NCI-H1930 (cell line): Measurements from ENCODE around the gene SPAG6.
A peak's percentile ranks its signal among the peaks of the same experiment; 100 is the strongest.

Source experiments
- DNase-seq, 2 experiments: peaks; one replicate each; lab custom pipeline; 2025; lab: John Stamatoyannopoulos, UW

The SPAG6 gene

GRCh38 chr10:22321924-22322640, 23.2 kb upstream of the SPAG6 start:
- DNase-seq, result no peak

- no peak for DNase-seq
These were observed 22.6 kb upstream of the SPAG6 start for GRCh38 chr10:22322641-22323160.

GRCh38 chr10:22323538-22324305, 21.6 kb upstream of the SPAG6 start:
- DNase-seq, result no peak

- DNase-seq, result no peak
These were observed 20.9 kb upstream of the SPAG6 start for GRCh38 chr10:22324413-22324812.

GRCh38 chr10:22324893-22325271, 20.4 kb upstream of the SPAG6 start:
- DNase-seq, result no peak

- DNase-seq, result peak in 1 of 2 experiments; percentile 4
These were observed 19.8 kb upstream of the SPAG6 start for GRCh38 chr10:22325272-22326144.

- no peak for DNase-seq
These were observed 19.1 kb upstream of the SPAG6 start for GRCh38 chr10:22326145-22326702.

- no peak for DNase-seq
These were observed 16.1 kb upstream of the SPAG6 start for GRCh38 chr10:22329150-22329549.

GRCh38 chr10:22332116-22332692, 13.1 kb upstream of the SPAG6 start:
- no peak for DNase-seq

GRCh38 chr10:22333167-22333974, 11.9 kb upstream of the SPAG6 start:
- DNase-seq, result no peak

- DNase-seq, result no peak
These were observed 11.4 kb upstream of the SPAG6 start for GRCh38 chr10:22333975-22334282.

- DNase-seq, result no peak
These were observed 10.7 kb upstream of the SPAG6 start for GRCh38 chr10:22334414-22335172.

- no peak for DNase-seq
These were observed 9.9 kb upstream of the SPAG6 start for GRCh38 chr10:22335173-22335933.

- no peak for DNase-seq
These were observed 7.0 kb upstream of the SPAG6 start for GRCh38 chr10:22338185-22338900.

GRCh38 chr10:22338931-22339330, 6.4 kb upstream of the SPAG6 start:
- no peak for DNase-seq

GRCh38 chr10:22339761-22340328, 5.5 kb upstream of the SPAG6 start:
- DNase-seq, result no peak

- DNase-seq, result peak; percentile 11 to 62
These were observed 4.7 kb upstream of the SPAG6 start for GRCh38 chr10:22340329-22341189.
